HCT116 (cell line): ENCODE data around the gene SMIM36. TPM values are rescaled to one million over a fixed set of nuclear protein-coding genes. Genes with fewer than 3 reads are reported as not detected.

Experiments used
- ATAC-seq: fragments of 200-7000 bp; cut with Tn5 transposase; 2 replicates; pipeline ENCODE4 v1.9.1; 2020; ENCODE audit warnings: mild to moderate bottlenecking, moderate library complexity
- BruUV-seq: library from RNA; stranded (reverse); fragments of 400-500 nt; replicated peaks from 2 replicates; lab custom pipeline; 2021; lab: Mats Ljungman, UMichigan
- CTCF ChIA-PET: fragments of 300-600 bp; sonication (Branson Sonifier 250); formaldehyde crosslinking; loops from one replicate; lab custom pipeline; 2021; ENCODE audit warnings: antibody characterized with exemption; lab: Charles Lee
- POLR2A ChIA-PET: fragments of 300-600, 350-600 bp; sonication (Branson Sonifier 250); formaldehyde crosslinking; loops from one replicate; lab custom pipeline; 2021; ENCODE audit warnings: antibody characterized with exemption; lab: Charles Lee
- RAD21 ChIA-PET, 2 experiments: fragments of 300-600 bp; sonication (Branson Sonifier 250); formaldehyde crosslinking; loops; one replicate each; lab custom pipeline; 2023; ENCODE audit warnings: low total read pairs in 2 of 2; ENCODE audit not compliant: uncharacterized antibody in 2 of 2, unreplicated experiment in 2 of 2, low non-redundant PET in 1 of 2; lab: Charles Lee
- DNase-seq: peaks from one replicate; pipeline ENCODE4 v3.0.0-alpha.2; 2010; ENCODE audit warnings: low read depth, low spot score
- H2AFZ ChIP-seq: fragments of 200-600 bp; shearing (Covaris generic), sonication (generic); 2 replicates; pipeline ENCODE4 v1.6.1; 2017; ENCODE audit warnings: low read depth, mixed run types, mixed read lengths, antibody characterized with exemption, low read length; ENCODE audit not compliant: poor library complexity, severe bottlenecking
- H3K27ac ChIP-seq: 2 replicates; pipeline ENCODE4 v1.5.1; 2012; ENCODE audit warnings: low read depth, low read length
- H3K27me3 ChIP-seq: fragments of 200-600 bp; sonication (generic); 2 replicates; pipeline ENCODE4 v1.6.1; 2016; ENCODE audit warnings: mixed run types, low read length, mixed read lengths; ENCODE audit not compliant: insufficient read depth
- H3K36me3 ChIP-seq, 2 experiments: fragments of 200-500 bp in 1 of 2; fragments of 200-600 bp in 1 of 2; sonication (Bioruptor generic) in 1 of 2; sonication (generic) in 1 of 2; 2 replicates each; pipeline versions ENCODE4 v1.5.1 to v1.6.1; 2014 to 2016; ENCODE audit warnings: low read length in 2 of 2, inconsistent platforms in 1 of 2, mixed read lengths in 1 of 2, mixed run types in 1 of 2; ENCODE audit not compliant: insufficient read depth in 2 of 2, control insufficient read depth in 1 of 2
- H3K4me1 ChIP-seq, 2 experiments: fragments of 200-600 bp in 1 of 2; sonication (generic) in 1 of 2; 2 replicates each; pipeline versions ENCODE4 v1.5.1 to v1.6.1; 2012 to 2017; ENCODE audit warnings: low read length in 2 of 2, inconsistent platforms in 1 of 2, mild to moderate bottlenecking in 1 of 2, mixed read lengths in 1 of 2, mixed run types in 1 of 2, moderate library complexity in 1 of 2; ENCODE audit not compliant: insufficient read depth in 2 of 2, control insufficient read depth in 1 of 2
- H3K4me2 ChIP-seq: fragments of 200-600 bp; sonication (generic); 2 replicates; pipeline ENCODE4 v1.6.1; 2017; ENCODE audit warnings: mixed run types, low read length, mixed read lengths
- H3K4me3 ChIP-seq, 2 experiments: fragments of 200-600 bp in 1 of 2; sonication (generic) in 1 of 2; replicated peaks in 1 of 2; 2 replicates each; pipeline ENCODE4 v1.5.1; 2011 to 2016; ENCODE audit warnings: low read length in 2 of 2, control low read depth in 1 of 2, low read depth in 1 of 2, mild to moderate bottlenecking in 1 of 2, mixed read lengths in 1 of 2, mixed run types in 1 of 2
- H3K79me2 ChIP-seq: fragments of 200-600 bp; sonication (generic); 2 replicates; pipeline ENCODE4 v1.6.1; 2017; ENCODE audit warnings: mild to moderate bottlenecking, mixed run types, low read length, moderate library complexity, mixed read lengths; ENCODE audit not compliant: insufficient read depth
- H3K9ac ChIP-seq: fragments of 200-600 bp; sonication (generic); 2 replicates; pipeline ENCODE4 v1.6.1; 2016; ENCODE audit warnings: low read length, mixed read lengths
- H3K9me2 ChIP-seq: fragments of 200-600 bp; sonication (generic), shearing (Covaris generic); 2 replicates; pipeline ENCODE4 v1.6.1; 2017; ENCODE audit warnings: mixed run types, mild to moderate bottlenecking, moderate library complexity; ENCODE audit not compliant: insufficient read depth
- H3K9me3 ChIP-seq, 2 experiments: fragments of 200-500 bp in 1 of 2; fragments of 200-600 bp in 1 of 2; sonication (Bioruptor generic) in 1 of 2; sonication (generic) in 1 of 2; 2 replicates each; pipeline ENCODE4 v1.6.1; 2014 to 2017; ENCODE audit warnings: low read length in 2 of 2, mixed read lengths in 2 of 2, inconsistent platforms in 1 of 2, low read depth in 1 of 2, mild to moderate bottlenecking in 1 of 2, mixed run types in 1 of 2, moderate library complexity in 1 of 2; ENCODE audit not compliant: control insufficient read depth in 1 of 2, insufficient read depth in 1 of 2
- H4K20me1 ChIP-seq: fragments of 200-600 bp; sonication (generic), shearing (Covaris generic); 2 replicates; pipeline ENCODE4 v1.6.1; 2017; ENCODE audit warnings: mixed run types, mild to moderate bottlenecking, moderate library complexity; ENCODE audit not compliant: insufficient read depth
- CEBPB ChIP-seq: IDR thresholded peaks from 2 replicates; pipeline ENCODE4 v1.6.1; 2012; ENCODE audit warnings: low read depth
- CTCF ChIP-seq, 3 experiments: fragments of 200-600 bp in 1 of 3; sonication (generic) in 1 of 3; IDR thresholded peaks in 2 of 3; conservative IDR thresholded peaks in 1 of 3; 2 replicates each; pipeline ENCODE4 v1.5.1; 2012 to 2017; ENCODE audit warnings: low read depth in 2 of 3, low read length in 2 of 3, antibody characterized with exemption in 1 of 3, borderline replicate concordance in 1 of 3, control low read depth in 1 of 3, mild to moderate bottlenecking in 1 of 3, mixed read lengths in 1 of 3, mixed run types in 1 of 3, moderate library complexity in 1 of 3; ENCODE audit not compliant: insufficient read depth in 1 of 3
- EGR1 ChIP-seq: IDR thresholded peaks from 2 replicates; pipeline ENCODE4 v1.6.1; 2012; ENCODE audit warnings: low read depth
- MAX ChIP-seq: IDR thresholded peaks from 2 replicates; pipeline ENCODE4 v1.6.1; 2012
- POLR2AphosphoS5 ChIP-seq: IDR thresholded peaks from 2 replicates; pipeline ENCODE4 v1.6.1; 2011; ENCODE audit warnings: mild to moderate bottlenecking, low read depth, low read length, moderate library complexity
- RAD21 ChIP-seq: IDR thresholded peaks from 2 replicates; pipeline ENCODE4 v1.6.1; 2012; ENCODE audit warnings: low read depth, mild to moderate bottlenecking
- SP1 ChIP-seq: IDR thresholded peaks from 2 replicates; pipeline ENCODE4 v1.6.1; 2012; ENCODE audit warnings: low read depth
- TCF7L2 ChIP-seq: IDR thresholded peaks from 2 replicates; pipeline ENCODE4 v1.7.0; 2011; ENCODE audit warnings: borderline replicate concordance, inconsistent platforms; ENCODE audit not compliant: insufficient read depth, insufficient read length; ENCODE audit errors: extremely low read depth
- ZFX ChIP-seq: fragments of 450-650 bp; IDR thresholded peaks from 2 replicates; pipeline ENCODE4 v1.6.1; 2017
- intact Hi-C: fragments of 100-400 bp; cut with micrococcal nuclease; formaldehyde crosslinking; loops from 2 replicates; pipeline ENCODE4 v1.10.0; 2022
- total RNA-seq: library from RNA; stranded (reverse); gene quantifications from one replicate; pipeline ENCODE4 v1.2.1, GENCODE V29; 2021; ENCODE audit not compliant: unreplicated experiment

The SMIM36 gene
- total RNA-seq, 1 experiment from 2014 or later = 0.37 TPM

- Histone ChIP-seq H4K20me1 (no peaks in the 10 kb centered on the region), H3K4me3 (peak overlapping the region; percentile 81 to 82), H3K4me1 (peaks cover 8 to 22% of the 10 kb centered on the region in 2 experiments; a peak in 3 of 4 replicates), H3K36me3 (no peaks in the 10 kb centered on the region), H2AFZ (no peak overlapping the region), H3K9ac (peak overlapping the region; percentile 78), H3K9me3 (no peaks in the 10 kb centered on the region), H3K27me3 (peaks cover 22% of the 10 kb centered on the region), H3K4me2 (peak overlapping the region; percentile 95), H3K27ac (peak overlapping the region; percentile 49; the same call in 1 of the 2 replicates), H3K9me2 (no peaks in the 10 kb centered on the region), H3K79me2 (peaks cover 7% of the 10 kb centered on the region; the same call in 1 of the 2 replicates)
- no peak for DNase-seq
- POLR2A ChIA-PET = no interaction called here
- CTCF ChIA-PET = no interaction called here
- BruUV-seq = no TSS peak
- ATAC-seq = peak; percentile 6
- RAD21 ChIA-PET = no interaction called here
- intact Hi-C loops = loop anchor here (5.0 kb wide), 1 partner anchor 332 kb away; the partner anchor contains the start of gene PCTP
- TF ChIP-seq POLR2AphosphoS5 (no peak), EGR1 (no peak), SP1 (no peak), CTCF (IDR thresholded peaks at IDR 0.05 in 2 of 3, conservative IDR thresholded peaks at IDR 0.05 in 1 of 3; ENCODE audit: borderline replicate concordance in 1 of 3, insufficient read depth in 1 of 3, low read depth in 2 of 3, low read length in 2 of 3) (no peak)
These were observed 90.5 kb downstream of the SMIM36 start for GRCh38 chr17:55420776-55421178.

- Histone ChIP-seq H3K4me1 (peaks cover 8 to 22% of the 10 kb centered on the region in 2 experiments; a peak in 3 of 4 replicates), H4K20me1 (no peaks in the 10 kb centered on the region), H3K9me3 (no peaks in the 10 kb centered on the region), H3K9ac (peak overlapping the region; percentile 78), H3K36me3 (no peaks in the 10 kb centered on the region), H3K27ac (no peak overlapping the region), H3K79me2 (peaks cover 7% of the 10 kb centered on the region; the same call in 1 of the 2 replicates), H3K4me2 (peak overlapping the region; percentile 95), H3K4me3 (peak overlapping the region; percentile 81 to 82), H3K27me3 (peaks cover 16% of the 10 kb centered on the region), H2AFZ (no peak overlapping the region), H3K9me2 (no peaks in the 10 kb centered on the region)
- ChIA-PET POLR2A (no interaction called here), CTCF (no interaction called here), RAD21 (no interaction called here)
- ATAC-seq = no peak
- intact Hi-C loops = loop anchor here (5.0 kb wide), 1 partner anchor 332 kb away; the partner anchor contains the start of gene PCTP
- no peak for TF ChIP-seq TCF7L2
- TF ChIP-seq ZFX = no peak
- no peak for TF ChIP-seq CEBPB
- TF ChIP-seq RAD21 = no peak
- 0 out of 2 replicates have a peak, but pooled peaks have one; percentile 6 for TF ChIP-seq MAX
- DNase-seq = no peak
- BruUV-seq = TSS peak; percentile 39
These were observed 91.0 kb downstream of the SMIM36 start for GRCh38 chr17:55420067-55420775.
